GM23338 (cell line): ENCODE data around the gene ADAMTS8.

ENCODE experiments used
- CREB1 ChIP-seq: fragments of 250-450 bp; sonication (Bioruptor Pico); IDR thresholded peaks from 2 replicates; pipeline ENCODE4 v1.5.0; 2020; ENCODE audit warnings: low read depth, mild to moderate bottlenecking, moderate library complexity
- CTCF ChIP-seq, 2 experiments: fragments of 200-600 bp in 1 of 2; sonication (generic) in 1 of 2; conservative IDR thresholded peaks; 2 replicates each; pipeline versions ENCODE4 v1.5.1 to v1.6.1; 2016 to 2017; ENCODE audit warnings: antibody characterized with exemption in 2 of 2, low read depth in 2 of 2, mild to moderate bottlenecking in 2 of 2, moderate library complexity in 1 of 2
- EZH2 ChIP-seq: fragments of 200-600 bp; sonication (generic); IDR thresholded peaks from one replicate; pipeline ENCODE4 v1.8.0; 2017; ENCODE audit warnings: antibody characterized with exemption, mild to moderate bottlenecking, low read depth; ENCODE audit not compliant: unreplicated experiment
- EZH2phosphoT487 ChIP-seq: fragments of 200-600 bp; sonication (generic); IDR thresholded peaks from one replicate; pipeline ENCODE4 v1.8.1; 2018; ENCODE audit warnings: antibody characterized with exemption; ENCODE audit not compliant: unreplicated experiment
- JUNB ChIP-seq: IDR thresholded peaks from one replicate; pipeline ENCODE4 v1.6.1; 2016; ENCODE audit warnings: antibody characterized with exemption; ENCODE audit not compliant: unreplicated experiment
- NANOG ChIP-seq: IDR thresholded peaks from 2 replicates; pipeline ENCODE4 v1.6.1; 2016; ENCODE audit warnings: antibody characterized with exemption, borderline replicate concordance
- POLR2AphosphoS5 ChIP-seq: IDR thresholded peaks from 2 replicates; pipeline ENCODE4 v1.6.1; 2016; ENCODE audit warnings: antibody characterized with exemption, low read depth
- REST ChIP-seq: IDR thresholded peaks from one replicate; pipeline ENCODE4 v1.6.1; 2018; ENCODE audit warnings: antibody characterized with exemption; ENCODE audit not compliant: unreplicated experiment
- STAT1 ChIP-seq: IDR thresholded peaks from one replicate; pipeline ENCODE4 v1.6.1; 2016; ENCODE audit warnings: antibody characterized with exemption; ENCODE audit not compliant: unreplicated experiment
- ZNF114 ChIP-seq: fragments of 250-450 bp; sonication (Bioruptor Pico); IDR thresholded peaks from 2 replicates; pipeline ENCODE4 v1.5.0; 2020; ENCODE audit warnings: mild to moderate bottlenecking, moderate library complexity
- ZNF462 ChIP-seq: fragments of 250-450 bp; sonication (Bioruptor Pico); IDR thresholded peaks from 2 replicates; pipeline ENCODE4 v1.5.0; 2020; ENCODE audit warnings: mild to moderate bottlenecking, moderate library complexity

- TF ChIP-seq CTCF (conservative IDR thresholded peaks at IDR 0.05; ENCODE audit: low read depth in 2 of 2), result no peak
- TF ChIP-seq NANOG, result no peak
- no peak for TF ChIP-seq CREB1
- TF ChIP-seq EZH2, result no peak
- no peak for TF ChIP-seq ZNF462
- TF ChIP-seq POLR2AphosphoS5, result no peak
- no peak for TF ChIP-seq REST
- no peak for TF ChIP-seq STAT1
- no peak for TF ChIP-seq EZH2phosphoT487
- no peak for TF ChIP-seq JUNB
- no peak for TF ChIP-seq ZNF114
Measured at GRCh38 chr11:130407978-130408377, 20.4 kb downstream of the ADAMTS8 start.
